KOPT-K1 (cell line): ENCODE measurements around the gene GLYR1.
"Not testable (repeated sequence)": the region's sequence is repeated elsewhere in the genome, so short reads cannot be mapped to it uniquely, and the experiment has no call there.

ENCODE experiments used
- H3K27ac ChIP-seq: fragments of 200-600 bp; sonication (generic); 2 replicates; pipeline ENCODE4 v1.5.1; 2016; ENCODE audit warnings: antibody characterized with exemption, mild to moderate bottlenecking, low read depth, low read length; ENCODE audit not compliant: poor library complexity, severe bottlenecking
- H3K36me3 ChIP-seq: fragments of 200-600 bp; sonication (generic); 2 replicates; pipeline ENCODE4 v1.5.1; 2017; ENCODE audit warnings: antibody characterized with exemption, mild to moderate bottlenecking, low read length, moderate library complexity; ENCODE audit not compliant: insufficient read depth
- H3K9me3 ChIP-seq: fragments of 200-600 bp; sonication (generic); 2 replicates; pipeline ENCODE4 v1.5.1; 2017; ENCODE audit warnings: antibody characterized with exemption, low read length, mild to moderate bottlenecking; ENCODE audit not compliant: insufficient read depth, poor library complexity, severe bottlenecking

Gene GLYR1

GRCh38 chr16:4846901-4847773, at the start of gene GLYR1, which contains the start of gene UBN1:
Gene GLYR1 (minus strand): TSS chr16:4847288. CDS start chr16:4847265, 23 bp downstream.
Gene UBN1 (plus strand): TSS chr16:4847481. CDS start chr16:4852918, 5,437 bp downstream.
- Histone ChIP-seq H3K27ac (peak within 1 kb of the TSS; percentile 85), H3K9me3 (no peaks in the 10 kb centered on the region), H3K36me3 (peaks cover 37% of the 10 kb centered on the region)

- not testable (repeated sequence) for H3K36me3 ChIP-seq, H3K9me3 ChIP-seq, H3K27ac ChIP-seq
These were observed 49.7 kb upstream of the GLYR1 start for GRCh38 chr16:4896761-4897160.

- Histone ChIP-seq H3K9me3 (peaks cover 3% of the 10 kb centered on the region), H3K36me3 (0 out of 2 replicates have a peak, but pooled peaks cover 7% of the 10 kb centered on the region), H3K27ac (no peak overlapping the region)
These were observed 48.3 kb upstream of the GLYR1 start for GRCh38 chr16:4895366-4895765.

- Histone ChIP-seq H3K9me3 (peaks cover 3% of the 10 kb centered on the region), H3K36me3 (0 out of 2 replicates have a peak, but pooled peaks cover 7% of the 10 kb centered on the region), H3K27ac (no peak overlapping the region)
These were observed 47.4 kb upstream of the GLYR1 start for GRCh38 chr16:4894276-4895150.

- no peak overlapping the region for H3K27ac ChIP-seq
- 0 out of 2 replicates have a peak, but pooled peaks cover 7% of the 10 kb centered on the region for H3K36me3 ChIP-seq
- peaks cover 1% of the 10 kb centered on the region for H3K9me3 ChIP-seq
These were observed 46.2 kb upstream of the GLYR1 start for GRCh38 chr16:4893103-4893862.

- no peak overlapping the region for H3K27ac ChIP-seq
- peaks cover 12% of the 10 kb centered on the region; the same call in 1 of the 2 replicates for H3K36me3 ChIP-seq
- H3K9me3 ChIP-seq: no peaks in the 10 kb centered on the region
These were observed 45.4 kb upstream of the GLYR1 start for GRCh38 chr16:4892361-4893102.

GRCh38 chr16:4891886-4892216, 44.8 kb upstream of the GLYR1 start:
- H3K27ac ChIP-seq: no peak overlapping the region
- peaks cover 18% of the 10 kb centered on the region; the same call in 1 of the 2 replicates for H3K36me3 ChIP-seq
- H3K9me3 ChIP-seq: no peaks in the 10 kb centered on the region

- H3K9me3 ChIP-seq: no peaks in the 10 kb centered on the region
- H3K36me3 ChIP-seq: peaks cover 24% of the 10 kb centered on the region; the same call in 1 of the 2 replicates
- H3K27ac ChIP-seq: no peak overlapping the region
These were observed 44.2 kb upstream of the GLYR1 start for GRCh38 chr16:4891097-4891885.

- peaks cover 30% of the 10 kb centered on the region for H3K36me3 ChIP-seq
- H3K9me3 ChIP-seq: no peaks in the 10 kb centered on the region
- no peak overlapping the region for H3K27ac ChIP-seq
These were observed 43.6 kb upstream of the GLYR1 start for GRCh38 chr16:4890686-4891085.

GRCh38 chr16:4890026-4890425, 42.9 kb upstream of the GLYR1 start:
- peaks cover 37% of the 10 kb centered on the region for H3K36me3 ChIP-seq
- H3K9me3 ChIP-seq: no peaks in the 10 kb centered on the region
- no peak overlapping the region for H3K27ac ChIP-seq

GRCh38 chr16:4888428-4889135, 41.5 kb upstream of the GLYR1 start:
- Histone ChIP-seq H3K36me3 (peaks cover 51% of the 10 kb centered on the region), H3K9me3 (no peaks in the 10 kb centered on the region), H3K27ac (no peak overlapping the region)

GRCh38 chr16:4886151-4886550, 39.1 kb upstream of the GLYR1 start:
- Histone ChIP-seq H3K9me3 (no peaks in the 10 kb centered on the region), H3K27ac (no peak overlapping the region), H3K36me3 (peaks cover 75% of the 10 kb centered on the region)
